Measurements from ENCODE around the gene HLA-C.

- TF ChIP-seq EZH2 (IDR thresholded peaks at IDR 0.05; ENCODE audit: insufficient read depth, low read length) (no peak), CTCF (IDR thresholded peaks at IDR 0.05; ENCODE audit: insufficient read depth, low read depth, low read length) (no peak)
These were observed 35.8 kb upstream of the HLA-C start for GRCh38 chr6:31307669-31308049.
